ENCODE measurements around the gene MAP3K1.

DNA sequence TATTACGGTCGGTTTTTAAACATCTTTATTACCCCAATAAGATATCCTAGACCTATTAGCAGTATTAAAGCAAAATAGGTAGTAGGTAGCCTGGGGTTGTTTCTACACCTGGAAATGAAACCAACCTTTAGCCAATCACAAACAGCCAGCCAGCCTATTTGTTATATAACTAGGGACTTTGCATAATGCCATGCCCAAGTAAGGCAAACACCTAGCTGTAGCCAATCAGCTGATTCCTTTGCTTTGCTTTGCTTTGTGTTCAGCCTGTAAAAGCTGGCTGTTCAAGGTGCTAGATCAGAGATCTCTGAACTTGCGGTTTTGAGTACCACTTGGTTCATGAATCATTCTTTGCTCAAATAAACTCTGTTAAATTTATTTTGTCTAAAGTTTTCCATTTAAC lies 47.6 kb downstream of the MAP3K1 start:
- TF ChIP-seq, protein P1, sequence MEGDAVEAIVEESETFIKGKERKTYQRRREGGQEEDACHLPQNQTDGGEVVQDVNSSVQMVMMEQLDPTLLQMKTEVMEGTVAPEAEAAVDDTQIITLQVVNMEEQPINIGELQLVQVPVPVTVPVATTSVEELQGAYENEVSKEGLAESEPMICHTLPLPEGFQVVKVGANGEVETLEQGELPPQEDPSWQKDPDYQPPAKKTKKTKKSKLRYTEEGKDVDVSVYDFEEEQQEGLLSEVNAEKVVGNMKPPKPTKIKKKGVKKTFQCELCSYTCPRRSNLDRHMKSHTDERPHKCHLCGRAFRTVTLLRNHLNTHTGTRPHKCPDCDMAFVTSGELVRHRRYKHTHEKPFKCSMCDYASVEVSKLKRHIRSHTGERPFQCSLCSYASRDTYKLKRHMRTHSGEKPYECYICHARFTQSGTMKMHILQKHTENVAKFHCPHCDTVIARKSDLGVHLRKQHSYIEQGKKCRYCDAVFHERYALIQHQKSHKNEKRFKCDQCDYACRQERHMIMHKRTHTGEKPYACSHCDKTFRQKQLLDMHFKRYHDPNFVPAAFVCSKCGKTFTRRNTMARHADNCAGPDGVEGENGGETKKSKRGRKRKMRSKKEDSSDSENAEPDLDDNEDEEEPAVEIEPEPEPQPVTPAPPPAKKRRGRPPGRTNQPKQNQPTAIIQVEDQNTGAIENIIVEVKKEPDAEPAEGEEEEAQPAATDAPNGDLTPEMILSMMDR (IDR thresholded peaks at IDR 0.05; ENCODE audit: poor library complexity) = no peak
- TF ChIP-seq EZH2 (IDR thresholded peaks at IDR 0.05; ENCODE audit: borderline replicate concordance) (no peak), EZH2phosphoT487 (IDR thresholded peaks at IDR 0.05; ENCODE audit: low read depth, severe bottlenecking, unreplicated experiment) (no peak)
